EL (cell line): ENCODE measurements around the gene OLFML3.
"Not testable (repeated sequence)": the region's sequence is repeated elsewhere in the genome, so short reads cannot be mapped to it uniquely, and the experiment has no call there.

Source experiments
- DNase-seq: peaks from one replicate; pipeline ENCODE4 v3.0.0-alpha.2; 2016

OLFML3 gene

GRCh38 chr1:113993766-113994165, 14.5 kb downstream of the OLFML3 start:
- no peak for DNase-seq

GRCh38 chr1:113995382-113995781, 16.1 kb downstream of the OLFML3 start:
- DNase-seq, result no peak

GRCh38 chr1:113998361-113998760, 19.1 kb downstream of the OLFML3 start:
- peak; percentile 42 for DNase-seq

GRCh38 chr1:113999233-113999632, 20.0 kb downstream of the OLFML3 start:
- no peak for DNase-seq

GRCh38 chr1:113999799-114000198, 20.5 kb downstream of the OLFML3 start:
- DNase-seq, result no peak

GRCh38 chr1:114000406-114000805, 21.1 kb downstream of the OLFML3 start:
- DNase-seq, result no peak

- no peak for DNase-seq
These were observed 23.4 kb downstream of the OLFML3 start for GRCh38 chr1:114002492-114003239.

- no peak for DNase-seq
These were observed 24.2 kb downstream of the OLFML3 start for GRCh38 chr1:114003431-114003830.

GRCh38 chr1:114006825-114007224, 27.6 kb downstream of the OLFML3 start:
- DNase-seq, result not testable (repeated sequence)

- peak; percentile 51 for DNase-seq
These were observed 29.2 kb downstream of the OLFML3 start for GRCh38 chr1:114008480-114008941.

- no peak for DNase-seq
These were observed 29.7 kb downstream of the OLFML3 start for GRCh38 chr1:114008993-114009392.

- peak; percentile 71 for DNase-seq
These were observed 30.1 kb downstream of the OLFML3 start for GRCh38 chr1:114009393-114009792.

- no peak for DNase-seq
These were observed 31.3 kb downstream of the OLFML3 start for GRCh38 chr1:114010433-114011184.

GRCh38 chr1:114011796-114012195, 32.5 kb downstream of the OLFML3 start:
- no peak for DNase-seq

GRCh38 chr1:114015075-114015474, 35.8 kb downstream of the OLFML3 start:
- peak; percentile 28 for DNase-seq

- not testable (repeated sequence) for DNase-seq
These were observed 40.5 kb downstream of the OLFML3 start for GRCh38 chr1:114019724-114020123.

GRCh38 chr1:114021665-114022099, 42.4 kb downstream of the OLFML3 start:
- no peak for DNase-seq

GRCh38 chr1:114022877-114023276, 43.6 kb downstream of the OLFML3 start:
- DNase-seq, result no peak

- DNase-seq, result no peak
These were observed 44.1 kb downstream of the OLFML3 start for GRCh38 chr1:114023377-114023776.

GRCh38 chr1:114024049-114024448, 44.8 kb downstream of the OLFML3 start:
- no peak for DNase-seq

- no peak for DNase-seq
These were observed 46.5 kb downstream of the OLFML3 start for GRCh38 chr1:114025609-114026401.

GRCh38 chr1:114026797-114027196, 47.5 kb downstream of the OLFML3 start:
- DNase-seq, result no peak
